NT2/D1 (cell line): Measurements from ENCODE around the gene EEFSEC.
A peak's percentile ranks its signal among the peaks of the same experiment; 100 is the strongest.

Source experiments
- SUZ12 ChIP-seq: IDR thresholded peaks from 2 replicates; pipeline ENCODE4 v1.6.1; 2011; ENCODE audit not compliant: insufficient read length, insufficient read depth; ENCODE audit errors: extremely low read depth
- YY1 ChIP-seq: IDR thresholded peaks from 2 replicates; pipeline ENCODE4 v1.6.1; 2011; ENCODE audit not compliant: insufficient read length, insufficient read depth
- ZNF274 ChIP-seq: IDR thresholded peaks from 2 replicates; pipeline ENCODE4 v1.6.1; 2011; ENCODE audit warnings: mild to moderate bottlenecking, low read depth, low read length

DNA sequence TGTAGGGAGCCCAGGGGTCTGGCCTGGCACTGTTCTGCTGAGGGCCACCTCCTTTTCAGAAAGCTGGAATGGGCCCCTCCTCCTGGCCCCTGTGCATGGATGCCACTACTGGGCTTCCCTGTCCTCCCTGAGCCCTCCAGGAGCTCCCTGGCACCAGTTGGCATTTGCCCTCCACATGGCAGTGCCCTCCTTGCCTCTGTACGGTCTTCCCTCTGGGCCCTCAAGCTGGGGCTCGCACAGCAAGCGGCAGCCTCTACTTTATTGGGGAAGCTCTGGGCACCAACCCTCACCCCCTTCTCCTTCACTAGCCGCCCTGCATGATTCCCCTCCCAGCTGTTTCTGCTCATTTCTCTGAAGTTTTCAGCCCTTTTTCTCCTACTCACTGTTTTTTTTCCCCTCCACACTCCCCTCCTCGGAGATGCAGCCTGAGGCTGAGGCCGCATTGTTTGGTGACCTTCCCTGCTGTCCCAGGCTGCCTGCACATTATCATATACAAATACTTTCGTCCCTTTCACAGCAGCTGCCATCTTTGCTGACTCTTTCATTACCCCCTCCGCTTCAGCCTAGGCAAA is 127.3 kb downstream of the EEFSEC start:
- peak; percentile 62 for TF ChIP-seq YY1
- TF ChIP-seq ZNF274 = no peak
- no peak for TF ChIP-seq SUZ12
